Suprapubic skin (tissue), 3 donors: ENCODE data around the gene PACS2.

Source experiments
- CTCF ChIP-seq, 2 donors: fragments of 200-600 bp in 1 of 2; fragments of 450-650 bp in 1 of 2; sonication (generic) in 1 of 2; IDR thresholded peaks; one replicate each; pipeline ENCODE4 v1.5.1; 2016 to 2019; ENCODE audit warnings: antibody characterized with exemption in 2 of 2, mild to moderate bottlenecking in 1 of 2, moderate library complexity in 1 of 2
- EP300 ChIP-seq: sonication (generic); formaldehyde crosslinking; IDR thresholded peaks from one replicate; pipeline ENCODE4 v1.6.1; 2017; ENCODE audit warnings: antibody characterized with exemption
- POLR2A ChIP-seq, 2 donors: fragments of 450-650 bp; IDR thresholded peaks; one replicate each; pipeline ENCODE4 v1.6.1; 2017; ENCODE audit warnings: antibody characterized with exemption in 2 of 2, mild to moderate bottlenecking in 2 of 2, moderate library complexity in 2 of 2

GRCh38 chr14:105399466-105399775 is 84.9 kb downstream of the PACS2 start:
- TF ChIP-seq CTCF (IDR thresholded peaks at IDR 0.05) (no peak), POLR2A (IDR thresholded peaks at IDR 0.05) (no peak), EP300 (no peak)
